NT2/D1 (cell line): ENCODE data around the gene SPRY2.

Experiments
- DNase-seq: peaks from one replicate; pipeline ENCODE4 v3.0.0-alpha.2; 2011; ENCODE audit warnings: low read depth, low spot score
- H3K27me3 ChIP-seq: 2 replicates; pipeline ENCODE4 v1.6.0; 2011; ENCODE audit warnings: mild to moderate bottlenecking; ENCODE audit not compliant: insufficient read length, insufficient read depth
- H3K36me3 ChIP-seq: 2 replicates; pipeline ENCODE4 v1.6.1; 2011; ENCODE audit warnings: mild to moderate bottlenecking, low read length, mixed read lengths; ENCODE audit not compliant: insufficient read depth, insufficient read length
- H3K4me1 ChIP-seq: 2 replicates; pipeline ENCODE4 v1.5.1; 2011; ENCODE audit not compliant: insufficient read depth, insufficient read length
- H3K4me3 ChIP-seq: 2 replicates; pipeline ENCODE4 v1.5.1; 2011; ENCODE audit warnings: low read depth; ENCODE audit not compliant: insufficient read length
- H3K9ac ChIP-seq: 2 replicates; pipeline ENCODE4 v1.6.0; 2011; ENCODE audit warnings: low read depth; ENCODE audit not compliant: insufficient read length
- H3K9me3 ChIP-seq: 2 replicates; pipeline ENCODE4 v1.5.1; 2011; ENCODE audit warnings: mild to moderate bottlenecking, low read length; ENCODE audit not compliant: insufficient read depth
- SUZ12 ChIP-seq: IDR thresholded peaks from 2 replicates; pipeline ENCODE4 v1.6.1; 2011; ENCODE audit not compliant: insufficient read length, insufficient read depth; ENCODE audit errors: extremely low read depth
- YY1 ChIP-seq: IDR thresholded peaks from 2 replicates; pipeline ENCODE4 v1.6.1; 2011; ENCODE audit not compliant: insufficient read length, insufficient read depth
- ZNF274 ChIP-seq: IDR thresholded peaks from 2 replicates; pipeline ENCODE4 v1.6.1; 2011; ENCODE audit warnings: mild to moderate bottlenecking, low read depth, low read length

Gene SPRY2

DNA sequence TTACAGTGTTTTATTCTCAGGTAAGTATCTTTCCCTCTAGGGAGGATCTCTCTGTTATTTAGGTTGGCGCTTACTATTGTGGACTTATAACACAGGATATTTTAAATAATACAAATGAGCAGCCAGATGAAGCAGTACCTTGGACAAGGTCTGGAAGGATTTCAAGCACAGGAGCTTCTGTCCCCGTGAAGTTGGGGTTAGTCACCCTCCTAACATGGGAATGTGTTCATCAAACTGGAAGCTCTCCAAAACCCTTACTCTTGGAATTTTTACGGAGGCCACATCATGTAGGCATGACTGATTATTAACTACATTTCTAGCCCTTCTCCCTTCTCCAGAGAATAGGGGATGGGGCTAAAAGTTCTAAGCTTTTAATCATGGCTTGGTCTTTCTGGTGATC lies 38.3 kb upstream of the SPRY2 start:
- Histone ChIP-seq H3K36me3 (no peaks in the 10 kb centered on the region), H3K4me3 (no peak overlapping the region), H3K9ac (no peak overlapping the region), H3K9me3 (no peaks in the 10 kb centered on the region), H3K27me3 (no peaks in the 10 kb centered on the region), H3K4me1 (no peaks in the 10 kb centered on the region)
- TF ChIP-seq YY1 (no peak), ZNF274 (no peak), SUZ12 (no peak)
- DNase-seq, result no peak

- no peaks in the 10 kb centered on the region for H3K36me3 ChIP-seq
- no peaks in the 10 kb centered on the region for H3K27me3 ChIP-seq
- H3K4me3 ChIP-seq, result no peak overlapping the region
- no peak for DNase-seq
- no peak for TF ChIP-seq YY1
- no peak for TF ChIP-seq SUZ12
- no peak for TF ChIP-seq ZNF274
- H3K9me3 ChIP-seq, result no peaks in the 10 kb centered on the region
- no peaks in the 10 kb centered on the region for H3K4me1 ChIP-seq
- no peak overlapping the region for H3K9ac ChIP-seq
Measured at GRCh38 chr13:80376554-80376953, 35.6 kb upstream of the SPRY2 start.

DNA sequence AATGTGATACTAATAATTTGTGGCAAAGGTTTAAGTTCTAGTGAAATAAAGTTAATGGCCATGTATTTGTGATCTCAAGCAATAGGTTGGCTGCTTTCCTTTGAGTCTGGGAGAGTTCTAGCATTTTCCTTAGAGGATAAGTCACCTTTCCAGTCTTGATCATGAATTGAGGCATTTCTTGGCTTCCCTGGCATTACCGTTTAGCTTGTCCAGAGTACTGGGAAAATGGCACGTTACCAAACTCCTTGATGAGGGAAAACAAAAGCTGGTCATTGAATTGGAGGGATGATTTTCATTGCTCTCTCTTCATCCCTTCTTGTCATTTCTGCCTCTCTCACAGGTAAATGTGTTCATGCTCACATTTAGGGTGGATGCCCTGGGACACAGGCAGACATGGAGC lies 34.0 kb upstream of the SPRY2 start:
- H3K4me1 ChIP-seq, result no peaks in the 10 kb centered on the region

GRCh38 chr13:80374444-80374843 lies 33.5 kb upstream of the SPRY2 start:
- no peak for DNase-seq
- no peaks in the 10 kb centered on the region for H3K4me1 ChIP-seq
- no peak overlapping the region for H3K9ac ChIP-seq
- H3K36me3 ChIP-seq, result no peaks in the 10 kb centered on the region
- no peaks in the 10 kb centered on the region for H3K27me3 ChIP-seq
- H3K4me3 ChIP-seq, result no peak overlapping the region
- TF ChIP-seq YY1 (no peak), ZNF274 (no peak), SUZ12 (no peak)
- H3K9me3 ChIP-seq, result no peaks in the 10 kb centered on the region

More for the DNA sequence above, 34.0 kb upstream of the SPRY2 start:
- Histone ChIP-seq H3K4me3 (no peak overlapping the region), H3K36me3 (no peaks in the 10 kb centered on the region), H3K9ac (no peak overlapping the region), H3K9me3 (no peaks in the 10 kb centered on the region), H3K27me3 (no peaks in the 10 kb centered on the region)
- TF ChIP-seq ZNF274 (no peak), SUZ12 (no peak), YY1 (no peak)
- DNase-seq, result no peak

DNA sequence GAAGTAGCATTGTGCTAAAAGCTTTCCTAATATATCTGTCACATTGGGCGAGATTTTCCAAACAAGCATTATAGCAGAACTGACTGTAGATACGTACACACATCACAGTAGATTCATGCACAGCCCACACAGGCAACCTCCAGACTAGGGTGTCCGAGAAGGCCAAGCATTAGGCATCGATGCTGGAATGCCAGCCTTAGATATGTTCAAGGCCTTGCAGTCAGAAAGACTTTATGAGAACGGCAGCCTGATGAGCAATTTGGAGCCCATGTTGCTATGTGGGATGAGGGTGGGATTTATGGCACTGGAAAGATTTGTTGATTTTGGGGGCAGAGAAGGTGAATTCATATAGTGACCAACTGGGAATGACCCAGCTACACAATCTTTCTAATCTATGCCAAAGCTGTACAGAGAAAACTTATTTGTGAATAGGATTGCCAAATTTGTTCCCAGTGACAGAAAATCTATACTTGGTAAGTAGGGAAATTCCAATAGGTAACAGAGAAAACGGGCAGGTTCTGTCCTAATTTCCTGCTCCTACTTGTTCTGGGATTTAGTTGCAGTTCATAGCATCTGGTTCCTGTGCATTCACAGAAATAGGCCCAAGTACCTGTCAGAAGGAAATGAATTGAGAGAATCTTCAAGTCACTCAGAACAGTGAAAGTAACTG lies 31.0 kb upstream of the SPRY2 start:
- H3K4me1 ChIP-seq, result no peaks in the 10 kb centered on the region
- H3K9ac ChIP-seq, result no peak overlapping the region
- no peak for DNase-seq
- H3K4me3 ChIP-seq, result no peak overlapping the region
- H3K27me3 ChIP-seq, result no peaks in the 10 kb centered on the region
- H3K9me3 ChIP-seq, result no peaks in the 10 kb centered on the region
- no peaks in the 10 kb centered on the region for H3K36me3 ChIP-seq
- TF ChIP-seq SUZ12 (no peak), ZNF274 (no peak), YY1 (no peak)

DNA sequence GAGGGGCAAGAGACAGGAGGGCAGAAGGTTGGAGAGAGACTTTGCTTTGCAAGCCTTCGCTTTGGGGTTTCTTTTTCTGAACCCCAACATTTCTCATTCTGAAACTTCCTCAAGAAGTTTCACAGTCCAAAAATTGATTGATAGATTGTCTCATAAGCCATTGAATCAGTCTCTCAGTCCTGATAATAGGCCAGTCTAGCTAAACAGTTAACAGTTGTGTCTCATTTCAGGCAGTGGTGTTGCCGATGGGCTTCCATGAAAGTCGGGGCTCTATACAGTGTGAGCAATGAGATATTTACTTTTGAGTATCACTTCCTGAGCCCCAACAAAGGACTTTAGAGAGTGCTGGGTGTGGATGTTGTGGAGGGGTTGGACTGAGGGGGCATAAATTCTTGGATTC lies 26.5 kb upstream of the SPRY2 start:
- Histone ChIP-seq H3K9ac (no peak overlapping the region), H3K9me3 (no peaks in the 10 kb centered on the region), H3K4me3 (no peak overlapping the region), H3K36me3 (no peaks in the 10 kb centered on the region), H3K27me3 (no peaks in the 10 kb centered on the region), H3K4me1 (no peaks in the 10 kb centered on the region)
- DNase-seq, result no peak
- TF ChIP-seq YY1, result no peak
- no peak for TF ChIP-seq ZNF274
- no peak for TF ChIP-seq SUZ12

GRCh38 chr13:80363890-80364503 lies 23.1 kb upstream of the SPRY2 start:
- Histone ChIP-seq H3K36me3 (no peaks in the 10 kb centered on the region), H3K4me1 (no peaks in the 10 kb centered on the region), H3K27me3 (no peaks in the 10 kb centered on the region), H3K4me3 (no peak overlapping the region), H3K9ac (no peak overlapping the region), H3K9me3 (no peaks in the 10 kb centered on the region)
- TF ChIP-seq YY1 (no peak), ZNF274 (no peak), SUZ12 (no peak)
- DNase-seq, result no peak
